ENCODE measurements around the gene LENG8. TPM values are rescaled to one million over a fixed set of nuclear protein-coding genes. Genes with fewer than 3 reads are reported as not detected.

Gene LENG8
- total and polyA plus RNA-seq, 2 of the 8 experiments (the other 6 are each of a cell fraction or from before 2014, with no cell fraction given): 62.2 to 108 TPM

DNA sequence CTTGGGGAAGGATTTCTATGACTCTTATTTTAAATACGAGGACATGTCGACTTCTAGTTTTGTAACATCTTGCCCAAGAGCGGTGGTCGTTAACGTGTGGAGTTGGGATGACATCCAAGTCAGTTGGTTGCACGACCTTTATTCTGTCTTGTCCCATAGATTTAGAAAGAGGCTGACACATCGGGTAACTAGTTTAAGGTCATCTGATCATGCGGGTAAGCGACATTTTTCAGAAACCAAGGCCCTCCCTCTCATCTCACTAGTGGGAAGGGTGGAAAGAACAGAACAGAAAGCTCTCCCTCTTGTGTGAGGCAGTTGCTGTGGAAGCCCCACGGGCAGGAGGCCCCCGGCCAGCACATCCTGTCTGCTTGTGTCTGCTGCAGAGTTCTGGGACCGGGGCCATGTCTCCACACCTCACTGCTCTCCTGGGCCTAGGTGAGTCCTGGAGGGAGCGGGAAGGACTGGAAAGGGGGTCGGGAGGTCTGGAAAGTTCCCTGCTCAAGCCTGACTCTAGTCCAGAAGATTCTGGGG is 53.6 kb downstream of the LENG8 start, which contains the start of gene LAIR2:
Gene LAIR2, plus strand, starts transcription at position 314 of the 531 bp plus-strand sequence. Its CDS starts 88 bp downstream, at position 402.
- Histone ChIP-seq H3K23me2 (ENCODE audit: low read depth, low read length) (no peaks in the 10 kb centered on the region), H3K4me1 (replicated peaks in 1 of 4; ENCODE audit: control insufficient read depth in 3 of 4, insufficient read depth in 4 of 4, low read length in 3 of 4) (no peaks in the 10 kb centered on the region; a peak in 1 of 7 replicates), H2BK15ac (ENCODE audit: low read length) (no peak within 1 kb of the TSS), H2BK20ac (ENCODE audit: low read length) (no peak within 1 kb of the TSS), H3K27me3 (replicated peaks in 1 of 4; ENCODE audit: control insufficient read depth in 3 of 4, extremely low read depth in 1 of 4, insufficient read depth in 3 of 4, low read length in 3 of 4) (no peaks in the 10 kb centered on the region), H3K14ac (ENCODE audit: insufficient read length) (no peak within 1 kb of the TSS), H2BK12ac (ENCODE audit: low read depth, low read length) (no peak within 1 kb of the TSS), H3K79me1 (ENCODE audit: low read depth, low read length) (no peaks in the 10 kb centered on the region), H2AFZ (ENCODE audit: low read length) (no peak within 1 kb of the TSS), H4K91ac (replicated peaks; ENCODE audit: insufficient read length, low read length) (no peak within 1 kb of the TSS), H3K9me3 (ENCODE audit: insufficient read depth in 2 of 2, low read depth in 1 of 2, low read length in 1 of 2) (peaks cover 33 to 62% of the 10 kb centered on the region in 2 experiments), H2AK5ac (ENCODE audit: low read depth, low read length) (no peak within 1 kb of the TSS), H3K18ac (ENCODE audit: extremely low read depth, low read length) (no peak within 1 kb of the TSS), H3K4ac (replicated peaks; ENCODE audit: insufficient read length, low read depth, low read length) (no peak within 1 kb of the TSS), H4K5ac (ENCODE audit: insufficient read length, low read depth, low read length) (no peak within 1 kb of the TSS), H2BK120ac (replicated peaks; ENCODE audit: low read depth, low read length) (no peak within 1 kb of the TSS), H2BK5ac (ENCODE audit: low read depth, low read length) (no peak within 1 kb of the TSS), H3K4me3 (ENCODE audit: extremely low read depth in 1 of 4, insufficient read depth in 2 of 4, low read depth in 3 of 4, low read length in 4 of 4) (no peak within 1 kb of the TSS), H3K79me2 (ENCODE audit: control insufficient read depth in 1 of 2, insufficient read depth in 2 of 2, low read length in 2 of 2) (no peaks in the 10 kb centered on the region), H3K56ac (replicated peaks; ENCODE audit: insufficient read length, low read depth, low read length) (no peak within 1 kb of the TSS), H3K9ac (replicated peaks in 1 of 4; ENCODE audit: extremely low read depth in 1 of 4, low read depth in 3 of 4, low read length in 3 of 4) (no peak within 1 kb of the TSS), H4K20me1 (replicated peaks in 1 of 2; ENCODE audit: control insufficient read depth in 1 of 2, insufficient read depth in 2 of 2, low read length in 2 of 2) (no peaks in the 10 kb centered on the region), H3K23ac (ENCODE audit: insufficient read length) (no peak within 1 kb of the TSS), H3K4me2 (ENCODE audit: insufficient read depth in 1 of 2, low read depth in 2 of 2, low read length in 2 of 2) (no peak within 1 kb of the TSS), H4K8ac (ENCODE audit: extremely low read depth, insufficient read depth, low read length) (no peak within 1 kb of the TSS), H3K27ac (ENCODE audit: low read depth, low read length) (no peak within 1 kb of the TSS), H3K36me3 (ENCODE audit: control insufficient read depth in 2 of 4, insufficient read depth in 4 of 4, low read length in 3 of 4) (no peaks in the 10 kb centered on the region)
- TF ChIP-seq YY1 (IDR thresholded peaks at IDR 0.05; ENCODE audit: low read depth, low read length) (no peak), CEBPB (IDR thresholded peaks at IDR 0.05; ENCODE audit: low read depth, low read length) (no peak), BACH1 (IDR thresholded peaks at IDR 0.05; ENCODE audit: low read length) (no peak), RFX5 (IDR thresholded peaks at IDR 0.05; ENCODE audit: borderline replicate concordance, low read depth, low read length) (no peak), RXRA (IDR thresholded peaks at IDR 0.05; ENCODE audit: insufficient read depth, low read depth, low read length) (no peak), TAF1 (IDR thresholded peaks at IDR 0.05; ENCODE audit: low read depth, low read length) (no peak), KDM4A (IDR thresholded peaks at IDR 0.05; ENCODE audit: low read depth, low read length, severe bottlenecking) (no peak), SUZ12 (IDR thresholded peaks at IDR 0.05; ENCODE audit: low read length) (no peak), SIX5 (IDR thresholded peaks at IDR 0.05; ENCODE audit: low read depth, low read length) (no peak), KDM1A (IDR thresholded peaks at IDR 0.05; ENCODE audit: borderline replicate concordance, low read length) (no peak), SP2 (IDR thresholded peaks at IDR 0.05; ENCODE audit: low read length) (no peak), MAFK (IDR thresholded peaks at IDR 0.05; ENCODE audit: low read depth, low read length) (no peak), RNF2 (IDR thresholded peaks at IDR 0.05; ENCODE audit: borderline replicate concordance, low read depth, low read length, missing control alignments, poor library complexity, severe bottlenecking) (no peak), HDAC2 (IDR thresholded peaks at IDR 0.05; ENCODE audit: borderline replicate concordance in 1 of 2, low read depth in 2 of 2, low read length in 2 of 2) (no peak), TBP (IDR thresholded peaks at IDR 0.05; ENCODE audit: low read depth, low read length) (no peak)
- POLR2A ChIA-PET (ENCODE audit: partially characterized antibody): no interaction called here
- 87% methylated on average over 14 of the region's 14 CpGs; no CpG with 5 or more reads in 1 of the 2 experiments for WGBS, 2 experiments (ENCODE audit: extremely low coverage in 1 of 2, insufficient coverage in 1 of 2, insufficient read length in 1 of 2, insufficient replicate concordance in 2 of 2, low coverage in 1 of 2, low lambda C conversion rate in 2 of 2, missing lambda C conversion rate in 1 of 2)
- CTCF ChIA-PET (ENCODE audit: partially characterized antibody): no interaction called here
- DNase-seq (ENCODE audit: low read depth in 1 of 2, low spot score in 2 of 2) (no peak), FAIRE-seq (no peak)

All from H1 (cell line).